Stimulated activated CD4-positive, alpha-beta T cell treated with anti-CD3 and anti-CD28 coated beads, Interleukin-4, amount 100 ng/mL, for 4 hours (primary cell): Measurements from ENCODE around the gene LENG1.

Experiments used
- DNase-seq, 2 experiments: peaks; one replicate each; pipeline ENCODE4 v3.0.0-alpha.2; 2020

Gene LENG1

DNA sequence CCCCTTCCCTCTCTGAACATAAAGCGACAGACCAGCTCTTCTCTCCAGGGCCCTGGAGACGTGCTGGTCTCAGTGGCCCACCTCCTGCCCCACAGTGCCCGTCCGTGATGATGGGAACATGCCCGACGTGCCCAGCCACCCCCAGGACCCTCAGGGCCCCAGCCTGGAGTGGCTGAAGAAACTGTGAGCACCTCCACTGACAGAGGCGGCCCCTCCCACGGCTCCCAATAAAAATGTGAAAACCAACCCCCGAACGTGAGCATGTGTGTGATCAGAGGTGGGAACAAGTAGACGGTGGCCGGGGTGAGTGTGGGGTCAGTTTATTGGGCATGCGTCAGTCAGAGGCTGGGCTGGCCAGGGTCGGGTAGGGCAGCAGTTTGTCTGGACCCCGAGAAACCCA lies 52.8 kb downstream of the LENG1 start:
- no peak for DNase-seq

DNA sequence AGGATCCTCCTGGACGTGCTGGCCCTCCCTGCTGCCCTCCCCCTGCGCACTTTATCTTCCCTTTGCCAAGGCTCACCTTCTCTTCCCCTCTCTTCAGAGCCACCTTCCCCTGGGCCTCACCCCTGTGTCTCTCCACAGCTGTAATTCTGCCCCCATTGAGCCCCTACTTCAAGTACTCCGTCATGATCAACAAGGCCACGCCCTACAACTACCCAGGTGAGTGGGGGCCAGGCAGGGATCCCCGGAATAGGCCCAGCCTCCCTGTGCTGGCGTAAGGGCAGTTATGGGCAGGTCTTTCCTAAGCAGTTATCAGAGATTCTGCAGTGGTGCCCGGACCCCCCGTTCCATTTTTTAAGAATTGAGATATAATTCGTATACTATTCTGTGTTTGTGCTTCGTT lies 53.7 kb downstream of the LENG1 start:
- no peak for DNase-seq
